LNCAP (cell line): ENCODE measurements around the gene MORN1.
A peak's percentile ranks its signal among the peaks of the same experiment; 100 is the strongest.

Experiments used
- TF ChIP-seq, protein P1 (sequence below): fragments of 450-650 bp; IDR thresholded peaks from 2 replicates; pipeline ENCODE4 v1.5.1; 2017; ENCODE audit warnings: mild to moderate bottlenecking

MORN1 gene

DNA sequence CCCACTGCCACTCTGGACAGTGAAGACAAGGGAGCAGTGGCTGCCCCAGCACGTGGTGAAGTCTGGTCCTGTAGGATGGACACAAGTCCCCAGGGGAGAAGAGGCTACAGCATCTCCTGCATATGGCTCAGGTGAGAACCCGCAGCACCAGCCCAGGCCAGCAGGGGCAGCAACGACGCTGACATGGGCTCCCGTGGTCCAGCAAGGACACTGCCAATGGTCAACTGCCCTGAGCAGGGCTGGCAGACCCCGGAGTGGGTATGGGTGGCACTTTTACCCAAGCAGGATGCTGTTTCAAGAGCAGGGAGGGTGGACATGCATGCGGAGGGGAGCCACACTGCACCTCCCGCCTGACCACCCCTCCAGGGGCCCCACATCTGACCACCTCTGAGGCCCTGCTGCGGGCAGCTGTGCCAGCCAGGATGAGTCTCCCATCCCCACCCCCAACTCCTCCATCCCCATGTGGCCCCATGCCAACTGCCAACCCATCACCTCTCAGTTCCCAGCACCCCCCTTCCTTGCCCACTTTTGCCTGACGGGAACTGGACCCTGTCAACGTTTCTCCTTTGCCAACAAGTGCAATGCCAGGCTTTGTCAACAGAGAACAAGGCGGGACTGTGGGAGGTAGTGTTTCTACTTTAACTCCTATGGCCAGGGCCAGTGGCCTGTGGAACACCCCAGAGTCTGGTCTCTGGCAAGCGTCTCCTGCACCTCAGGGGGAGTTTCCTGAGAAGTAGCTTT, 8.6 kb downstream of the MORN1 start:
- TF ChIP-seq, protein P1, sequence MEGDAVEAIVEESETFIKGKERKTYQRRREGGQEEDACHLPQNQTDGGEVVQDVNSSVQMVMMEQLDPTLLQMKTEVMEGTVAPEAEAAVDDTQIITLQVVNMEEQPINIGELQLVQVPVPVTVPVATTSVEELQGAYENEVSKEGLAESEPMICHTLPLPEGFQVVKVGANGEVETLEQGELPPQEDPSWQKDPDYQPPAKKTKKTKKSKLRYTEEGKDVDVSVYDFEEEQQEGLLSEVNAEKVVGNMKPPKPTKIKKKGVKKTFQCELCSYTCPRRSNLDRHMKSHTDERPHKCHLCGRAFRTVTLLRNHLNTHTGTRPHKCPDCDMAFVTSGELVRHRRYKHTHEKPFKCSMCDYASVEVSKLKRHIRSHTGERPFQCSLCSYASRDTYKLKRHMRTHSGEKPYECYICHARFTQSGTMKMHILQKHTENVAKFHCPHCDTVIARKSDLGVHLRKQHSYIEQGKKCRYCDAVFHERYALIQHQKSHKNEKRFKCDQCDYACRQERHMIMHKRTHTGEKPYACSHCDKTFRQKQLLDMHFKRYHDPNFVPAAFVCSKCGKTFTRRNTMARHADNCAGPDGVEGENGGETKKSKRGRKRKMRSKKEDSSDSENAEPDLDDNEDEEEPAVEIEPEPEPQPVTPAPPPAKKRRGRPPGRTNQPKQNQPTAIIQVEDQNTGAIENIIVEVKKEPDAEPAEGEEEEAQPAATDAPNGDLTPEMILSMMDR = peak; percentile 44

DNA sequence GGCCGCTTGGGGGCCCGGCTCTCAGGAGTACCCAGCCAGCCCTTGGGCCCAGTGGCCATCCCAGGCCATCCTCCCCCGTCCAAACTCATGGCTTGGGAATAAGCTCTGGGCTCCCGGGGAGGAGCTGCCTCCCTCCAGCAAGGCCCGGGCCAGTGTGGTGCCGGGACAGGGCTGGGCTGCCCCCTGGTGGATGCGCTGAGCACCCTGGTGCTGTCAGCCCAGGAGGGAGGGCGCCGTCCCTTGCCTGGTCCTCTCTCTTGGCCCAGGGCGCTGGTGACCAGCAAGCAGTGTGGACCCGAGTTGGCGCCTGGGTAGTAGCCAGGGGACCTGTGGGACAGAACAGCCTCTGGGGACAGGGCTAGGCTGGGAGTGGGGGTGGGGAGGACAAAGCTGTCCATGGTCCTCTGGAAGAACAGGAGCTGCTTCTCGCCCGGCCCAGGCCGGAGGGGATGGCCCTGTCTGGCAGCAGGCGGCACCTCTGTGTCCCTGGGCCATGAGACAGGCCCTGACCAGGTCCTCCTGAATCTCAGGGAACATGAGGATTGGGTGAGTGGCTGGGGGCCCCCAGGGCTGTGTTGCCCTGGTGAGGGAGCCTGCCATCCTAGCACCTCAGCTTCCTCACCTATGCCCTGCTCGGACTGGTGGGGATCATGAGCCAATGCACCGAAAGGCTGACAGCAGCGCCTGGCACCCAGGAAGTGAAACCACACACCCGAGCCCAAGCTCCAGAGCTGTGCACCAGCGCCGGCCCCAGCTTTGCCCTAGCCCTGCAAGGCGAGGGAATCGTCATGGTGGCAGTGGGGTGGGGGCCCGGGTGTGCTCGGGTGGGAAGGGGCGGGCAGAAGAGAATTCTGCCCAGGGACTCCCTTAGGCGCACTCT, 9.4 kb downstream of the MORN1 start:
- TF ChIP-seq, protein P1 = peak; percentile 97

DNA sequence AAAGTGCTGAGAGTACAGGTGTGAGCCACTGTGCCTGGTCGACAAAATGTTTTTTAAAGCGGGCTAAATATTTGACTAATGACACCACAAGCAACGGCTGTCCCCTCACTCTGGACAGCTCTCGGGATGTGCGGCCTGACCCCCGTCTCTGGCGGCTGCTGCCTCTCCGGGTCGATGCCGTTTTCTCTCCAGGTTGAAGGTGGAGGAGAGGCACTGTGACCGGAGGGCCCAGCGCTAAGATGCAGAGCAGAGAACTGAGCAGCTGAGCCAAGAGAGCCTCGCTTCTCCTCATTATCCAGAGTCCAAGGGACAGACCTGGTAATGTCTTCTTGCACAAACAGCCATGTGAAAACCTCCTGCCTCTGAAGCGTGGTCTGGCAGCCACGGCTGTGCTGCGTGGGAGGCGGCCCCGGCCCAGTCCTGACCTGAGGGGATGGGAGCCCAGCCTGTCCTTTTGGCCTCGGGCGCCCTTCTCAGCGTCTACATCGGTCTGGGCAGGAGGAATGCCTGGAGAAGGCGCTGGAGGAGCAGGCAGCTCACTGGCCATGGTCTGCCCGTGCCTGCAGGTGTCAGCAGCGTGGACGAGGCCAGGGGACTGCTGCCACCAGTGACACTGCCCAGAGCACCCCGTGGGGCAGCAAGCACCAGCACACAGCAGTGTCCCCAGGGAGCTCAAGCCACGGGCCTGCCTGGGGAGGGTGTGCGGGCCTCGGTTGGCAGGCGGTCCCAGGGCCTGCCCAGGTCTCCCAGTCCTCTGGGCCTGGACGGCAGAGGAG, 10.3 kb downstream of the MORN1 start:
- TF ChIP-seq, protein P1 = no peak

DNA sequence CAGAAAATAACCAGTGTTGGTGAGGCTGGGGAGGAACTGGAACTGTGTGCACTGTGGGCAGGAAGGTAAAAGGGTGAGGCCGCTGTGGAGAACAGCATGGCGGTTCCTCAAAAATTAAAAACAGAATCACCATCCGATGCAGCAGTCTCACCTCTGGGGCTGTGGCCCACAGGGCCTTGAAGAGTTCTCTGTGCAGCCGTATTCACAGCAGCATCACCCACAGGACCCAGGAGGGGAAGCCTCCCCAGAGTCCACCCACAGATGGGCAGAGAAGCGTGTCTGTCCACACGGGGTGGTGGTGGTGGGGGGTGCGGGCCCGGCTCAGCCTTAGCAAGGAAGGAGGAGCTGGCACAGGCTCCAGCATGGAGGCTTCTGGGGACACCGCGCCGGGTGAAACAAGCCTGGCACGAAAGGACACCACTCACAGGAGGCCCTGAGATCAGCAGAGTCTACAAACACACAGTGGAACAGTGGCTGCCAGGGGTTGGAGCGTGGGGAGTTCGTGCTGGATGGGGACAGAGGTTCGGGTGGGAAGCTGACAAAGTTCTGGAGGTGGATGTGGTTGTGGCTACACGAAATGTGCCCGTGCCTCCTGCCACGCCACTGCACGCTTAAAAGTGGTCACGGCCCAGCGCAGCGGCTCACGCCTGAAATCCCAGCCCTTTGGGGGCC, 11.5 kb downstream of the MORN1 start:
- TF ChIP-seq, protein P1 = no peak

DNA sequence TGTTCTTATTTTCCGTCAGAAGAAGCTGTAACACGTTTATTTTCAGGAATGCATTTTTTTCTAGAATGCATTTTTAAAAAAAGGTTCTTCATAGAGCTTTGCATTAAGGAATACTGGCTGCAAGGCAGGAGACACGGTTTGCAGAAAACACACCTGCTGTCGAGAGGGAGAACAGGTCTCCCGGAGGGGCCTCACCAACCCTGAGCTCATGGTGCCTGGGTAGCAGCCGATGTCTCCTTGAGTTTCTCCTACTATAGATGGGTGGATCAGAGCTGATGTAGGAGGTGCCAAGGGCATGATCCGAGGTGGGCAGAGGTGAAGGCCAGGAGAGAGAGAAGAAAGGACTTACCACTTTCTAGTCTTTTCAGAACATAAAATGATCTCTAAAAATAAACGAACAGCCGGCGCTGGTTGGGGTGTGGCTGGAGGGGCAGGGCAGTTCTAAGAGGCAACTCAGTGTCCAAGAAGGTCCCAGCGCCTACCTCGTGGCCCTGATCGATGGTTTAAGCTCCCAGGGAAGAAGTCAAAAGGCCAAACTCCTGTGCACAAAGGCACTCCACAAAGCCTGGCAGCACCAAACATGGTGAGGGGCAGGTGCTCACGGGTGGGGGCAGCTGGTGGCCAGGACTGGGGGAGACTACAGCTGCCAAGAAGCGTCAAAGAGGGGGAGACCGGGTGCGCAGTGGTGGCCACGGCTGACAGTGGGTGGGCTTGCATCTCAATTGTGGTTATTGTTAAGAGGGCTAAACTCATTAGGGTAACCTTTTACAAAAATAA, 12.2 kb downstream of the MORN1 start:
- TF ChIP-seq, protein P1 = no peak

DNA sequence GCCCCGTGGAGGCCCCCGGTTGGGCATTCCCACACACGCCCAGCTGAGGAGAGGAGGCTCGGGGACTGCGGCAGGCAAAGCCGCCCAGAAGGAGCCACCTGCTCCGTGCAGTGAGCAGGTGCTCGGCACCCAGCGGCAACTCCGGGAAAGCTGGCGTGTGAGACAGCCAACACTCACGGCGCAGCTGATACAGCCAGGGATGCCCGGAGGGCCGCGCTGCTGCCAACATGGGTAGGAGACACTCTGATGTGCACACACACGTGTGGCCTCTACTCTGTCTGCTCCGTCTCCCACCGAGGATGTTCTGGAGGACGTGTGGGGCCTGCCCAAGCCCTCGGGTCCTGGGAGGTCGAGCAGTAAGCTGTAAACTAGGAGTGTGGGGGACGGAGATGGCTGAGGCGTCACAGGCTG, 12.9 kb downstream of the MORN1 start:
- TF ChIP-seq, protein P1 = no peak
